ENCODE measurements around the gene ADAM15.
A peak's percentile ranks its signal among the peaks of the same experiment; 100 is the strongest.

Gene ADAM15

DNA sequence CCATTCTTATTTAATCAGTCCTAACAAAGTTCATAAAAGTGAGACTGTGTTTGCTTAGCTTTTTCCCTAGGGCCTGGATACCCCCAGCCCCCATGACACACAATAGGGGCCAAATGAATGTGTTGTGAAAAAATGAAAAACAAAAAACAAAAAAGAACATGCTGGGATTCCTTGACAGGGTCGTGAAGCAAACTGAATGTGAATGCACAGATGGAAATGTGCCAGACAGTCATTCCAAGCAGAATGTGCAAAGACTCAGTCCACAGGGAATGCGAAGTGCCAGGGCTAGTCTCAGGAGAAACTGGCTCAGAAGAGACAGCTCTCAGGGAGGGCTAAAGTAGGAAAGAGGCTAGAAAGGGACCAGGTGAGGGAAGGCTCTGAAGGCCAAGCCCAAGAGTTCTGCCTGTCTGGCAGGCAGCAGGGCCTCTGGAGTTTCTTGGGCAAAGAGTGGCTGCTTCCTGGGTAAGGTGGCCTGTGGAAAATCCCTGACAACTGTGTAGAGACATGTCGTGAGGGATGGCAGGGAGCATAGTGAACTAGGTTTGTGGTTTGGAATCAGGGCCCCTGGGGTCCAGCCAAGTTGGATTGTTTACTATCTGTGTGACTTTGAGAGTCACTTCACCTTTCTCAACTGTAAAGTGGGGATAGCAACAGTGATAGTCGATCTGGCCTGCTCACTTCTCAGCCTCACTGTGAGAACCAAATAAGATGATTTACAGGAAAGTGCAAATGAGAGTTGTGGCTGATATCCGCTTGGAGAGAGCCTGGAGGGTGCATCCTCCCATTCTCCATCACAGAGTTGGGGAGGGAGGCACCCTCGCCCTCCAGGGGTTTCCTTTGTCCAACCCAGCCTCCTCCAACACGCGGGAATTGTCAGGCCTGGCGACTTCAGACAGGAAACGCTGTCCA lies 1.2 kb upstream of the ADAM15 start:
- DNase-seq (ENCODE audit: low spot score) = no peak

GRCh38 chr1:155051342-155051776 lies 243 bp downstream of the ADAM15 start:
- no peak for DNase-seq (ENCODE audit: low spot score)

GRCh38 chr1:155051777-155052398 lies 772 bp downstream of the ADAM15 start:
- DNase-seq (ENCODE audit: low spot score) = no peak

- DNase-seq (ENCODE audit: low spot score) = no peak
Measured at GRCh38 chr1:155052439-155053395, 1.6 kb downstream of the ADAM15 start.

- DNase-seq (ENCODE audit: low spot score) = no peak
Measured at GRCh38 chr1:155053531-155054105, 2.5 kb downstream of the ADAM15 start.

- DNase-seq (ENCODE audit: low spot score) = no peak
Measured at GRCh38 chr1:155057104-155057503, 6.0 kb downstream of the ADAM15 start.

DNA sequence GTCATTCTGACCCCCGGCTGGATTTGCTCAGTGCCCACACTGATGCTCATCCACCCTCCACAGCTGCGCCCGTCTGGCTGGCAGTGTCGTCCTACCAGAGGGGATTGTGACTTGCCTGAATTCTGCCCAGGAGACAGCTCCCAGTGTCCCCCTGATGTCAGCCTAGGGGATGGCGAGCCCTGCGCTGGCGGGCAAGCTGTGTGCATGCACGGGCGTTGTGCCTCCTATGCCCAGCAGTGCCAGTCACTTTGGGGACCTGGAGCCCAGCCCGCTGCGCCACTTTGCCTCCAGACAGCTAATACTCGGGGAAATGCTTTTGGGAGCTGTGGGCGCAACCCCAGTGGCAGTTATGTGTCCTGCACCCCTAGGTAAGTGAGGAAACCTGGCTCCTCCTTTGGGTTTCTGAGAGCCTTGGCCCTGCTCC lies 6.7 kb downstream of the ADAM15 start:
- no peak for DNase-seq (ENCODE audit: low spot score)

- no peak for DNase-seq (ENCODE audit: low spot score)
Measured at GRCh38 chr1:155060736-155061135, 9.6 kb downstream of the ADAM15 start.

GRCh38 chr1:155061381-155062150 lies 10.4 kb downstream of the ADAM15 start:
- DNase-seq (ENCODE audit: low spot score) = peak; percentile 94

DNA sequence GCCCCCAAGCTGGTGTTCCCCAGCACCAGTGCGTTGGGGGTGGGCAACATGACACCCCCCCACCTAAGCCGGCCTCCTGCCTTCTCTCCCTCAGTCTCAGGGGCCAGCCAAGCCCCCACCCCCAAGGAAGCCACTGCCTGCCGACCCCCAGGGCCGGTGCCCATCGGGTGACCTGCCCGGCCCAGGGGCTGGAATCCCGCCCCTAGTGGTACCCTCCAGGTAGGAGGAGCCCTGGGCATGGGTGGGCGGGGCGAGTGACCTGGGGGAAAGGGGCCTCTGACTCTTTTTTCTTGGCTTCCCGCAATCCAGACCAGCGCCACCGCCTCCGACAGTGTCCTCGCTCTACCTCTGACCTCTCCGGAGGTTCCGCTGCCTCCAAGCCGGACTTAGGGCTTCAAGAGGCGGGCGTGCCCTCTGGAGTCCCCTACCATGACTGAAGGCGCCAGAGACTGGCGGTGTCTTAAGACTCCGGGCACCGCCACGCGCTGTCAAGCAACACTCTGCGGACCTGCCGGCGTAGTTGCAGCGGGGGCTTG lies 11.1 kb downstream of the ADAM15 start:
- peak; percentile 82 for DNase-seq (ENCODE audit: low spot score)

DNA sequence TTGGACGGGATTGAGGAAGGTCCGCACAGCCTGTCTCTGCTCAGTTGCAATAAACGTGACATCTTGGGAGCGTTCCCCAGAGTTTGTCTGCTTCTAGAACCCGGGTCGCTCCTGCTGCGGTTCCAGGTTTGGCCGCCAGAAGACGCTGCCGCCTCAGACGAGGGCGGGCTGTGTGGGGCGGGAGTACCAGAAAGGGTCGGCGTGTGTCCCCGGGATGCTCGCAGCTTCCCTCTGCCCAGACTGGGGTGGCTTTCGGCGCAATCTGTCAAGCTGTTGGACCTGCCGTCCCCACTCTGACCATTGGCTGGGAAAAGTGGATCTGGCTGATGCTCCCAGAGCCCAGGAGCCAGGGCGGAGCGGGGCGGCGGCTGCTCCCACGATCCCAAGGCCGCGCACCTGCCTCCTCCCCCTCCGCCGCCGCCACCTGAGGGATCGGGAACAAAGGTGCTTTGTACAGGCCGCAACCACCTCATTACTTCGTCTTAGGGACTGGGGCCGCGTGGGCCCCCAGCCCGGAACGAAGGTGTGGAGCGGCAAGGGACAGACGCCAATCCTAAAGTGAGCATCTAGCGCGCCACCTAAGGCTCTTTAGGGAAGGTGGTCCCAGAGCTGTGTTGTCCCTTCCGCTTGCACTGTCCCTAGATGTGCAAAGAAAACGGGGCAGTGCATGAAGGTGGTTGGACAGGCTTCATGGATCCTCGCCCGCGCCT lies 11.7 kb downstream of the ADAM15 start:
- DNase-seq (ENCODE audit: low spot score) = peak; percentile 91

DNA sequence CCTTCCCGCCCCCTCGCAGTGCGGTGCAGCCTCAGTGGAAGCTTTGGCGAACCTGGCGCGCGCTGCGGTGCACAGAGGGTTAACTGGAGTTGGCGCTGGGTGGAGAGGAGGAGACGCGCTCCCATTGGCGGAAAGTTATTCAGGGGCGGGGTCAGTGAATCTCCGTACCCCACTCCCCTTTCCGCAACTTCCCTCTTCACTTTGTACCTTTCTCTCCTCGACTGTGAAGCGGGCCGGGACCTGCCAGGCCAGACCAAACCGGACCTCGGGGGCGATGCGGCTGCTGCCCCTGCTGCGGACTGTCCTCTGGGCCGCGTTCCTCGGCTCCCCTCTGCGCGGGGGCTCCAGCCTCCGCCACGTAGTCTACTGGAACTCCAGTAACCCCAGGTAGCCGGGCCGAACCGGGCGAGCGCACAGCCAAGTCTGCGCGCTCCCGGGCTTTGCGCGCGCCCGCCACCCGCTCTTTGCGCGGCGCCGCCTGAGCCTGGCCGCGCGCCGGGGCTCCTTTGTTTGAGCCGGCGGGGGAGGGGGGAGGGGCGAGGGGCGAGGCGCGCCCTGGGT lies 12.5 kb downstream of the ADAM15 start, which contains the start of gene EFNA4:
Gene EFNA4, plus strand, starts transcription at position 191 of the 561 bp plus-strand sequence. Its CDS starts 84 bp downstream, at position 275.
- DNase-seq (ENCODE audit: low spot score) = peak; percentile 92

GRCh38 chr1:155064111-155064831 lies 13.2 kb downstream of the ADAM15 start:
- DNase-seq (ENCODE audit: low spot score) = no peak

DNA sequence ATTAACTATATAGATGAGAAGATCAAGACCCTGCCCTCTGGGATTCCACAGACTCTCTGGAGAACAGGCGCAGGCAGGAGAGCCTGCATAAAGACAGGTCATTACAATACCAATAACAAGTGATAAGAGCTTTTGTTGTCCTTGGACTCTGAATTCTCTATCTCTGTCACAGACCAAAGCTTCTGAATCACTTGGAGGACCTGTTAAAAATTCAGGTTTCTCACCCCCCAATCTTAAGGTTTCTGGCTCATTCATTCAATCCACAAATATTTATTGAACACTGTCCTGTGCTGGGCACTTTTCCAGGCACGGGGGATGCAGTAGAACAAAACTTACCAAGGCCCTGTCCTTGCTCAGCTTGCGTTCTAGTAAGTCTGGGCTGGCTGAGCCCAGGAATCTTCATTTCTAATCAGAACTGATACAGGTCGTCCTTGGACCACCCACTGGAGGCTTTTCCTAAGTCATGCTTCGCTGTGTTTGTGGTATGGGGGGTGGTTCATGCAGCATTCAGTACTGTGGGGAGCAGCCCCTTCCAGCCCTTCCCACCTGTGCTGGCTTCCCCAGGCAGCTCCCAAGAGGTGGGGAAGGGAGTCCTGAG lies 13.8 kb downstream of the ADAM15 start:
- no peak for DNase-seq (ENCODE audit: low spot score)

DNA sequence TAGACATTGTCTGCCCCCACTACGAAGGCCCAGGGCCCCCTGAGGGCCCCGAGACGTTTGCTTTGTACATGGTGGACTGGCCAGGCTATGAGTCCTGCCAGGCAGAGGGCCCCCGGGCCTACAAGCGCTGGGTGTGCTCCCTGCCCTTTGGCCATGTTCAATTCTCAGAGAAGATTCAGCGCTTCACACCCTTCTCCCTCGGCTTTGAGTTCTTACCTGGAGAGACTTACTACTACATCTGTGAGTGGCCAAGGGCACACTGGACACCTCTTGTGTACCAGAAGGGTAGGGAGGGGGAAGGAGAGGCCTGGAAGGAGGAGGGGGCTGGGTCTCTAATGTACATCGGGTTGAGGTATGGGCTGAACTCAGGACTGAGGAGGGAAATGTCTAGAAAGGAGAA lies 15.7 kb downstream of the ADAM15 start:
- no peak for DNase-seq (ENCODE audit: low spot score)

DNA sequence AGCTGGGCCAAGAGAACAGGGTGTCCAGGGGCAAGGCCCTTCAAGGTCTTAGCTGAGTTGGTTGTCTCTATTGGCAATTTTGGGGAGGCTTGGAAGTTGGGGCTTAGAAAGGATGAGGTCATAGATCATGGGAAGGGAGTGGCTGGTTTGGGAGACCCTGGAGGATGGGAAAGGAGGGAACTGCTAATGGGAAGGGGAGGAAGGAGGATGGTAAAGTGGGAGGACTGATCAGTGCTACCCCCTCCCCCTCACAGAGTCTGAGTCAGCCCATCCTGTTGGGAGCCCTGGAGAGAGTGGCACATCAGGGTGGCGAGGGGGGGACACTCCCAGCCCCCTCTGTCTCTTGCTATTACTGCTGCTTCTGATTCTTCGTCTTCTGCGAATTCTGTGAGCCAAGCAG lies 17.5 kb downstream of the ADAM15 start:
- no peak for DNase-seq (ENCODE audit: low spot score)

- no peak for DNase-seq (ENCODE audit: low spot score)
Measured at GRCh38 chr1:155069551-155070157, 18.5 kb downstream of the ADAM15 start.

DNA sequence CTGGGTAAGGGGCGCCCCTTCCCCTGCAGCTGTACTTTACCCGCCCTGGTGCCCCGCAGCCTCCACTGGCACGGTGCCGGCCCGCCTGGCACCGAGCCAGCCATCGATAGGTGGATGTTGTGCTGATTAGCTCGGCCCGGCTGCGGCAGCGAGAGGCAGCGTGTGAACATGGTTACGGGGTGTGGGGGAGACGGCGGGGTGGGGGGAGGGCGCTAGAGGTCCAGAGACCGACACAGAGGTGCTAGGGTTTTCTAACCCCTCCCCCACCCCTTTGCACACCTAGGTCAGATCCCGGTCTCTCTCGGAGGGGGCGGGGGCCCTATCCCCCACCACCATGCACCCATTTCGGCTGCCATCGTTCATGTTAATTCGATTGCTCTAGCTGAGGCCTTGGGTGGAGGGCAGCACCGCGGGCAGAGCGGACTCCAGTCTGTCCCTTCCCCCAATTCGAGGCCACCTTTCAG lies 19.1 kb downstream of the ADAM15 start:
- DNase-seq (ENCODE audit: low spot score) = no peak
